M059J (cell line): ENCODE data around the gene LSM14B. TPM values are rescaled to one million over a fixed set of nuclear protein-coding genes. Genes with fewer than 3 reads are reported as not detected.

Experiments
- DNase-seq: peaks from one replicate; pipeline ENCODE4 v3.0.0-alpha.2; 2012; ENCODE audit warnings: low read depth
- total RNA-seq: library from RNA; depleted of rRNA; stranded (reverse); fragments of >200 nt; shearing (Covaris generic); gene quantifications from 2 replicates; pipeline ENCODE4 v1.2.3, GENCODE V29; 2014; rRNA removed

Gene LSM14B
- total RNA-seq, 1 experiment from 2014 or later: 60.4 TPM

GRCh38 chr20:62182469-62183425, 60.5 kb downstream of the LSM14B start, which contains the start of gene MTG2:
Gene MTG2, plus strand, starts transcription at chr20:62183028. Its CDS starts 10,393 bp downstream, at chr20:62193421.
- DNase-seq: peak; percentile 99

GRCh38 chr20:62183426-62184142, 61.3 kb downstream of the LSM14B start:
- peak; percentile 28 for DNase-seq

Other genes starting within 250 kb of the LSM14B start
- 11.7 and 12.4 TPM in 2 replicates for gene TAF4, start 56.6 kb upstream of the LSM14B start, total RNA-seq
- gene PSMA7, start 20.9 kb downstream of the LSM14B start, total RNA-seq: 881 and 940 TPM in 2 replicates
- 7.8 and 15.1 TPM in 2 replicates for gene SS18L1, start 21.3 kb downstream of the LSM14B start, total RNA-seq
- gene MTG2, start 60.6 kb downstream of the LSM14B start, total RNA-seq: 19.9 and 46.4 TPM in 2 replicates
- not detected in 2 replicates for gene HRH3, start 97.8 kb downstream of the LSM14B start, total RNA-seq
- gene OSBPL2, start 116.0 kb downstream of the LSM14B start, total RNA-seq: 20.7 and 29.2 TPM in 2 replicates
- gene ADRM1, start 180.5 kb downstream of the LSM14B start, total RNA-seq: 235 and 272 TPM in 2 replicates
- gene LAMA5, start 244.8 kb downstream of the LSM14B start, total RNA-seq: 5.6 and 29.7 TPM in 2 replicates